ENCODE results near the gene TMEM131.

TMEM131 gene

DNA sequence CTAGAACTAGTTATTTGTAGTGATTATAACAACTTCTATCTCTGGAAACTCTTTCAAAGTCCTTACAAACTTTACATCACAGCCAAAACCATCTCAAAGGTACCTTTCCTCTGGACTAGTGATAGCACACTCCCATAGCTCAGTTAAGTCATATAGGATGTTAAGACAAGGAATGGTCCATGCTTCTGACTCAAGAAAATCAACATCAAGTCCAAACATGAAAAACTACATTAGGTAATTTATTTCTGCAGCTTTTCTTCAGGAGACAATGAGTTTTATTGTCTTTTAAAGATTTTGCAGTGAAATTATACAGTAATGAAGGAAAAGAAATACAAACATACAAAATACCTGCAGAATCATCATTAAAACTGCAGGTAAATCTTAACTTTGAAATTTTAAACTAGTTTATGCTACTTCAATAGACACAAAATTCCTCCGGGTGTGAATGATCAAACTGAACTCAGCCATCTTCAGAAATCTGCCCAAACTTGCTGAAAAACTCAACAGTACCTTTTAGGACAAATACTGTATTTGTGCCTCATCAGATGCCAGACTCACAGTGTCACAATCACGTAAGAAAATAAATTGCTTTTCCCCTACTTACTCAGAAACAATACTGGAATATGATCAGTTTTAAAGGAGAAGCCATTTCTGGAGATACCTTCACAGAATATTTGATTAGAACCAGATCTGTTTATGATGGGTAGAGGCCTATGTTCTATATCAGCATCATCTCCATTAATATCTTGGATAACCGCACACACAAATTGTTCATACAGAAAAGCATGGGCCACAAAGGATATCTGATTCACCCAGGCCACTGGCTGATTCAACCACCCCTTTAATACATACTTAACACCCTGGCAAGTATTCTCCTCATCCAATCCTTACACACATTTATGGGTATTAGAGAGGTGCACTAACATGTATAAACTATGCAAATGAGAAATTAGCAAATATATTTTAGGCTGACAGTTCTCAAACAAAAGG is 2.6 kb downstream of the TMEM131 start:
- DNase-seq (ENCODE audit: low read depth), result no peak

- DNase-seq (ENCODE audit: low read depth), result no peak
Observed at GRCh38 chr2:97991081-97991856, 4.5 kb downstream of the TMEM131 start.

DNA sequence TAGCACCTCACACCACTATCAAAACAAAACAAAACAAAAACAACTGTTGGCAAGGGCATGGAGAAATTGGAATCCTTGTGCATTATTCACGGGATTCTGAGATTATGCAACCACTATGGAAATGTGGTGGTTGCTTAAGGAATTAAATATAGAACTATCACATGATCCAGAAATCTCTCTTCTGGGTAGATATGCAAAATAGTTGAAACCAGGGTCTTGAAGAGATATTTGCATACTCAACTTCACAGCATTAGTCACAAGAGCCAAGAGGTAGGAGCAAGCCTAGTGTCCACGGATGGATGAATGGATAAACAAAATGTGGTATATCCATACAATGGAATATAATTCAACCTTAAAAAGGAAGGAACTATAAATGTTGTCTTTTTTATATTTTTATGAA is 7.0 kb downstream of the TMEM131 start:
- no peak for DNase-seq (ENCODE audit: low read depth)

DNA sequence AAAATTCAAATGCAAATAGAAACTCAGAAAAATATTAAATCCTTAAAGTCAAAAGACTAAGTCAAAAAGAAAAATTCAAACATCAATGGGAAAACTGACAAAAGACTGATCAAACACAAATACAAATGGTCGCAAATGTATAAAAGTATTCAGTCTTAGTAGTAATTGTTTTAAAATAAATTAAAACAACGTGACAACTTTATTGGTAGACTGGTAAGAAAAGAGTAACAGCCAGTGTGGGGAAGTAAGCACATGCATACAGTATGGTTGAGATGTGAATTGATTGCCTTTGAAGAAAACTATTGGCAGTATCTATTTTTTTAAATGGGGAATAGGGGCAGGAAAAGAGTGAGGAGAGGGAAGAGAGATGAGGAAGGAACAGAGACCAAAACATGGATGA is 9.8 kb downstream of the TMEM131 start:
- DNase-seq (ENCODE audit: low read depth), result no peak

DNA sequence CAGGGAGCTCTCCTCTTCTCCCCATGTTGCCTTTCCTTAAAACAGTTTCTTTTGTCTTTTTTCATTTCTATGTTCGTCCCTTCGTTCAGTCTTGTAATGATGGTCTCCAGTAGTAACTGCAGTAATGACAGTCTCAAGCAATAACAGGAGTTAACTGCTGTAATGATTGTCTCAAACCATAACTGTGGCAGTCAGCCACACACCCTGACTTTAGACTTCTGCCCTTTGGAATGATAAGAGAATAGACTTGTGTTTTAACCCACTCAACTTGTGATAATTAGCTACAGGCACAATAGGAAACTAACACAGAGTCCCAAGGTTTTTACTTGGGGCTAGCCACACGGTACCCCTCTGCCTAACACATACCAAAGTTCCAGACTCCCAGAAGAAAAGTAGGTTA is 12.1 kb downstream of the TMEM131 start:
- no peak for DNase-seq (ENCODE audit: low read depth)

DNA sequence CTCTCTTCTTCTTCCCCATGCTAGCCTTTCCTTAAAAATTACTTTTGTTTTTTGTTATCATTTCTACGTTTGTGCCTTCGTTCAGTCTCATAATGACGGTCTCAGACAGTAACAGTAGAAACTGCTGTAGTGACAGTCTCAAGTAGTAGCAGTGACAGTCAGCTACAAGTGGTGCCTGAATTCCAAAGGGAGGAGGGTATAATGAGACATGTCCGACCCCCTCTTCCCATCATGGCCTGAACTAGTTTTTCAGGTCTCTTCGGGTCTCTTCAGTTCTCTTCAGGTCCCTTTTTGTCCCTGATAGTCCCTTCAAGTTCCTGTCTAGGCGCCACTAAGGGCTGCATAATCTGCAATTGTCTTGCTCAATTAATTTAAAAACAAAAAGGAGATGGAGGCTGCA is 12.6 kb downstream of the TMEM131 start:
- DNase-seq (ENCODE audit: low read depth), result no peak

GRCh38 chr2:97982621-97983020 is 13.1 kb downstream of the TMEM131 start:
- DNase-seq (ENCODE audit: low read depth), result no peak

- DNase-seq (ENCODE audit: low read depth), result no peak
Observed at GRCh38 chr2:97981961-97982360, 13.8 kb downstream of the TMEM131 start.

- no peak for DNase-seq (ENCODE audit: low read depth)
Observed at GRCh38 chr2:97979904-97980303, 15.8 kb downstream of the TMEM131 start.

- DNase-seq (ENCODE audit: low read depth), result no peak
Observed at GRCh38 chr2:97974471-97974870, 21.3 kb downstream of the TMEM131 start.

- no peak for DNase-seq (ENCODE audit: low read depth)
Observed at GRCh38 chr2:97970293-97971060, 25.3 kb downstream of the TMEM131 start.

- no peak for DNase-seq (ENCODE audit: low read depth)
Observed at GRCh38 chr2:97969081-97970067, 26.4 kb downstream of the TMEM131 start.

DNA sequence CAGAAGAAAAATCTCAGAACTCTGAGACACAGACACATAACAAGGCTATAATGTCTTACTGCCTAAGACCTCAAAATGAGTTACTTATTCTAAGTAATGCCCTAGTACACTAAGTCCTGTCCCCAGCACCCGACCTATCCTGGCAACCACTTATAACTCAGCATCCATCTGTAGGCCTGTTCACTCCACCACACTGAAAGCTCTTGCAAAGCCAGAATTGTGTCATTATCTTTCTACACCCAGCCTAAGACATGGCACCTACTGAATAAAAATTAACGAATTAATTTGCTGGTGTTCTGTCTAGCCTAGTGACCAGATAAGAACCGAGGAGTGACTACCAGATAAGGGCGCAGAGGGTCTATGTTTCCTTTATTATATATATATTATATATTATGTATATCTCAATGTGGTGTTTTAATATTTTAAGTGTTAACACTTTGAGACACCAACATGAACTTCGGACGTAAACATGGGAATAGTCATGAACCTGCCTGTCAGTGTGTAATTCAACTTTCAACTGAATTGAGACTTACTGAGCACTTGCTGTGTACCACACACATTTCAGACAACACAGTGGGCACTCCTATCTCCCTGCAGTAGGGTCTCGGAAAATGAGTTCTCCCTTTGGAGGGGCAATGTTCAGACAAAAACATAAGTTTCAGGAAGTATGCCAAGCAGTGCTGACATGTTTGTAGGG is 27.7 kb downstream of the TMEM131 start:
- DNase-seq (ENCODE audit: low read depth), result no peak

DNA sequence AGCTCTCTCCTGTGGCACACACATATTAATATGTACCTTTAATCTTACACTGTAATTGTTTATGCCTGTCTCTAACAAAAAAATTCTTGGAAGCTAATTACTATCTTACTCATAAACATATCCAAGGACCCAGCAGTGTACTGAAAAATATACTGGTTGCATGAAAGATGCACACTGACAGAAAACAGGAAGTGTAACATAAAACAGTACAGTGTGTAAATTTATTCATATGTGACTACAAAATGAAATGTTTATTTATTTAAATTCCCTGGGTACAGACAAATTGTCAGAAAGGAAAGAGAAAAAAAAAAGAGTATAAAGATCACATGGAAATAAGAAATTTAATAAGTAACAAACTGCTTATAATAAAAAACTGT is 28.5 kb downstream of the TMEM131 start:
- no peak for DNase-seq (ENCODE audit: low read depth)

GRCh38 chr2:97966545-97967215 is 29.1 kb downstream of the TMEM131 start:
- DNase-seq (ENCODE audit: low read depth), result no peak

DNA sequence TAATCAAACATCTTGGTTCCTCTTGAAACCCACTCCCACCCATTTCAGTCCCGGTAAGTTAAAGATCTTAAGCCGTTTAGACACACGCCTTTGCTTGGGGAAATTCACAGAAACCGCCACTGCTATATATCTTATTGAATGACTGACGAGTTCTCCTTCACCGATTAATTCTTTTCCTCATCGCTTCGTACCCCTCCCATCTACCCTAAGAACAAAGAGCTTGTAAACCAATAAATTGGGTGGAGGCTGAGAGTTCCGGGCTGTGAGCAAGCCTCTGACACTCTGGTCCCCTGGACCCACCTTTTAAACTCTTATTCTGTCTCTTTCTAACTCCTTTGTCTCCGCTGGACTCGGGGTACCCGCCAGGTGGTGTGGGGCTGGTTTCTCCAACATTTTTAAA is 30.6 kb downstream of the TMEM131 start:
- no peak for DNase-seq (ENCODE audit: low read depth)

DNA sequence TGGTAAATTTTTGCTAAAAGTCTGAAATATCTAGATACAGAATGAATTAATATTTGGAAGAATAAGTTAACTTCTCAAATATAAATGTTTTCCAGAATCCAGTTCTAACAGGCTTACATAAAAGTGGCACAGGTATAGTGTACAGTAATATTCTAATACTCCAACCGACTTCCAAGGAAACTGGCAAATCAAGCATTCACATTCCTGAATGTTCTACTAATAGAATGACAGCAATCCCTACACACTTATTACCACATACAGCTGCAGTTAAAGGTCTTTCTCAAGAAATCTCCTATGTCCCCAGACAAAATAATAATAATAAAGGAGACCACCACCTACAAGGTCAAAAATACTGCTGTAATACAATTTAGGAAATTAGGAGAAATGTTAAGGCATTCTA is 31.9 kb downstream of the TMEM131 start:
- no peak for DNase-seq (ENCODE audit: low read depth)

DNA sequence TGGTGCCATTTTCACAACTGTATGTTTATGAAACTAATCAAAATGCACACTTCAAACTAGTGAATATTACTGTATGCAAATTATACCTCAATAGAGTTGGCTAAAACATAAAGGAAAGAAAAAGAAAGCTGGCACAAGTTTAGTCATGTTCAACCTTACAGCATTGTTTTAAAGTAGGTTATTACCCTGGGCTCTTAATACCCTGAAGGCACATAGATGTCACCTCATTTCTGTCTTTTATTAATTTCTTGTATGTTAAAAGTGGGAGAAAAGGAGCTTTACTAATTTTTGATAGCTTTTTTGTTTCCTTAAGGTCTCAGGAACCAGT is 32.7 kb downstream of the TMEM131 start:
- DNase-seq (ENCODE audit: low read depth), result no peak

- DNase-seq (ENCODE audit: low read depth), result no peak
Observed at GRCh38 chr2:97961534-97961933, 34.2 kb downstream of the TMEM131 start.

GRCh38 chr2:97958184-97958583 is 37.6 kb downstream of the TMEM131 start:
- no peak for DNase-seq (ENCODE audit: low read depth)

Measured in activated gamma-delta T cell treated with anti-CD3 and anti-CD28 coated beads, Interleukin-2, amount 50 U/mL, for 16 hours (primary cell).